MG63 (cell line): ENCODE results near the gene TOR4A. TPM values are rescaled to one million over a fixed set of nuclear protein-coding genes. Genes with fewer than 3 reads are reported as not detected.

Source experiments
- DNase-seq: peaks from one replicate; pipeline ENCODE4 v3.0.0-alpha.2; 2020
- H3K27me3 ChIP-seq: fragments of 250-450 bp; sonication (Bioruptor Pico); 2 replicates; pipeline ENCODE4 v1.5.1; 2020; ENCODE audit warnings: mild to moderate bottlenecking, moderate library complexity
- H3K36me3 ChIP-seq: fragments of 250-450 bp; sonication (Bioruptor Pico); 2 replicates; pipeline ENCODE4 v1.5.1; 2020; ENCODE audit warnings: mild to moderate bottlenecking, moderate library complexity
- H3K4me3 ChIP-seq: fragments of 250-450 bp; sonication (Bioruptor Pico); 2 replicates; pipeline ENCODE4 v1.5.1; 2020; ENCODE audit warnings: mild to moderate bottlenecking, moderate library complexity
- H3K9me3 ChIP-seq: fragments of 250-450 bp; sonication (Bioruptor Pico); 2 replicates; pipeline ENCODE4 v1.5.1; 2020; ENCODE audit warnings: mild to moderate bottlenecking, moderate library complexity
- total RNA-seq: library from RNA; depleted of rRNA; stranded (reverse); fragments of >200 nt; shearing (Covaris generic); gene quantifications from 2 replicates; pipeline ENCODE4 v1.2.3, GENCODE V29; 2014; ENCODE audit warnings: low replicate concordance

The TOR4A gene
- total RNA-seq, 1 experiment from 2014 or later = 2.3 TPM

- H3K4me3 ChIP-seq = no peak overlapping the region
- peaks cover 42% of the 10 kb centered on the region for H3K36me3 ChIP-seq
- DNase-seq = no peak
These were observed 14.0 kb upstream of the TOR4A start for GRCh38 chr9:137263506-137263905.

GRCh38 chr9:137264067-137264466, 13.5 kb upstream of the TOR4A start:
- H3K9me3 ChIP-seq = no peaks in the 10 kb centered on the region
- H3K27me3 ChIP-seq = no peaks in the 10 kb centered on the region
- H3K36me3 ChIP-seq = peaks cover 40% of the 10 kb centered on the region
- no peak for DNase-seq
- no peak overlapping the region for H3K4me3 ChIP-seq

More at GRCh38 chr9:137263506-137263905, 14.0 kb upstream of the TOR4A start:
- Histone ChIP-seq H3K27me3 (no peaks in the 10 kb centered on the region), H3K9me3 (no peaks in the 10 kb centered on the region)

- no peaks in the 10 kb centered on the region for H3K27me3 ChIP-seq
- H3K4me3 ChIP-seq = no peak overlapping the region
- no peaks in the 10 kb centered on the region for H3K9me3 ChIP-seq
- H3K36me3 ChIP-seq = peaks cover 35% of the 10 kb centered on the region
- DNase-seq = no peak
These were observed 11.9 kb upstream of the TOR4A start for GRCh38 chr9:137265496-137266161.

GRCh38 chr9:137266162-137266527, 11.4 kb upstream of the TOR4A start:
- H3K27me3 ChIP-seq = no peaks in the 10 kb centered on the region
- peaks cover 35% of the 10 kb centered on the region for H3K36me3 ChIP-seq

GRCh38 chr9:137266585-137267453, 10.7 kb upstream of the TOR4A start:
- H3K9me3 ChIP-seq = no peaks in the 10 kb centered on the region
- no peaks in the 10 kb centered on the region for H3K27me3 ChIP-seq
- peaks cover 35% of the 10 kb centered on the region for H3K36me3 ChIP-seq
- no peak for DNase-seq
- no peak overlapping the region for H3K4me3 ChIP-seq

More at GRCh38 chr9:137266162-137266527, 11.4 kb upstream of the TOR4A start:
- Histone ChIP-seq H3K4me3 (no peak overlapping the region), H3K9me3 (no peaks in the 10 kb centered on the region)
- no peak for DNase-seq

- H3K36me3 ChIP-seq = peaks cover 30% of the 10 kb centered on the region
- DNase-seq = no peak
- no peaks in the 10 kb centered on the region for H3K27me3 ChIP-seq
- no peak overlapping the region for H3K4me3 ChIP-seq
- no peaks in the 10 kb centered on the region for H3K9me3 ChIP-seq
These were observed 9.6 kb upstream of the TOR4A start for GRCh38 chr9:137267933-137268355.

GRCh38 chr9:137268538-137269201, 8.9 kb upstream of the TOR4A start:
- H3K9me3 ChIP-seq = no peaks in the 10 kb centered on the region
- H3K4me3 ChIP-seq = no peak overlapping the region
- DNase-seq = no peak
- H3K36me3 ChIP-seq = peaks cover 29% of the 10 kb centered on the region
- H3K27me3 ChIP-seq = no peaks in the 10 kb centered on the region

- DNase-seq = no peak
- Histone ChIP-seq H3K9me3 (no peaks in the 10 kb centered on the region), H3K36me3 (peaks cover 22% of the 10 kb centered on the region)
These were observed 8.2 kb upstream of the TOR4A start for GRCh38 chr9:137269231-137269772.

GRCh38 chr9:137270929-137271695, 6.4 kb upstream of the TOR4A start:
- DNase-seq = no peak
- Histone ChIP-seq H3K9me3 (no peaks in the 10 kb centered on the region), H3K36me3 (peaks cover 13% of the 10 kb centered on the region), H3K4me3 (no peak overlapping the region), H3K27me3 (no peaks in the 10 kb centered on the region)

More at GRCh38 chr9:137269231-137269772, 8.2 kb upstream of the TOR4A start:
- Histone ChIP-seq H3K4me3 (no peak overlapping the region), H3K27me3 (no peaks in the 10 kb centered on the region)

GRCh38 chr9:137271696-137272076, 5.8 kb upstream of the TOR4A start:
- Histone ChIP-seq H3K4me3 (no peak overlapping the region), H3K36me3 (peaks cover 9% of the 10 kb centered on the region), H3K9me3 (no peaks in the 10 kb centered on the region), H3K27me3 (no peaks in the 10 kb centered on the region)
- no peak for DNase-seq

GRCh38 chr9:137272241-137273094, 5.1 kb upstream of the TOR4A start:
- peaks cover 9% of the 10 kb centered on the region for H3K36me3 ChIP-seq
- H3K27me3 ChIP-seq = no peaks in the 10 kb centered on the region
- no peaks in the 10 kb centered on the region for H3K9me3 ChIP-seq
- no peak overlapping the region for H3K4me3 ChIP-seq
- DNase-seq = no peak

- H3K4me3 ChIP-seq = no peak overlapping the region
- no peak for DNase-seq
- no peaks in the 10 kb centered on the region for H3K9me3 ChIP-seq
- peaks cover 3% of the 10 kb centered on the region for H3K36me3 ChIP-seq
- H3K27me3 ChIP-seq = no peaks in the 10 kb centered on the region
These were observed 4.4 kb upstream of the TOR4A start for GRCh38 chr9:137273095-137273490.

- no peak for DNase-seq
These were observed 3.8 kb upstream of the TOR4A start for GRCh38 chr9:137273611-137274320.

GRCh38 chr9:137275203-137275587, 2.3 kb upstream of the TOR4A start:
- H3K27me3 ChIP-seq = no peaks in the 10 kb centered on the region
- no peak overlapping the region for H3K4me3 ChIP-seq
- no peaks in the 10 kb centered on the region for H3K9me3 ChIP-seq
- H3K36me3 ChIP-seq = no peaks in the 10 kb centered on the region; the same call in 1 of the 2 replicates
- DNase-seq = no peak

More at GRCh38 chr9:137273611-137274320, 3.8 kb upstream of the TOR4A start:
- no peaks in the 10 kb centered on the region for H3K27me3 ChIP-seq
- peaks cover 3% of the 10 kb centered on the region for H3K36me3 ChIP-seq
- no peaks in the 10 kb centered on the region for H3K9me3 ChIP-seq
- no peak overlapping the region for H3K4me3 ChIP-seq
